NCI-H1417 treated with DMSO at 0.1 percent for 48 hours (cell line): Measurements from ENCODE around the gene BCDIN3D.
A peak's percentile ranks its signal among the peaks of the same experiment; 100 is the strongest.
"Not testable (repeated sequence)": the region's sequence is repeated elsewhere in the genome, so short reads cannot be mapped to it uniquely, and the experiment has no call there.

ENCODE experiments used
- DNase-seq: peaks from one replicate; lab custom pipeline; 2025; lab: John Stamatoyannopoulos, UW

Gene BCDIN3D, protein sequence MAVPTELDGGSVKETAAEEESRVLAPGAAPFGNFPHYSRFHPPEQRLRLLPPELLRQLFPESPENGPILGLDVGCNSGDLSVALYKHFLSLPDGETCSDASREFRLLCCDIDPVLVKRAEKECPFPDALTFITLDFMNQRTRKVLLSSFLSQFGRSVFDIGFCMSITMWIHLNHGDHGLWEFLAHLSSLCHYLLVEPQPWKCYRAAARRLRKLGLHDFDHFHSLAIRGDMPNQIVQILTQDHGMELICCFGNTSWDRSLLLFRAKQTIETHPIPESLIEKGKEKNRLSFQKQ

DNA sequence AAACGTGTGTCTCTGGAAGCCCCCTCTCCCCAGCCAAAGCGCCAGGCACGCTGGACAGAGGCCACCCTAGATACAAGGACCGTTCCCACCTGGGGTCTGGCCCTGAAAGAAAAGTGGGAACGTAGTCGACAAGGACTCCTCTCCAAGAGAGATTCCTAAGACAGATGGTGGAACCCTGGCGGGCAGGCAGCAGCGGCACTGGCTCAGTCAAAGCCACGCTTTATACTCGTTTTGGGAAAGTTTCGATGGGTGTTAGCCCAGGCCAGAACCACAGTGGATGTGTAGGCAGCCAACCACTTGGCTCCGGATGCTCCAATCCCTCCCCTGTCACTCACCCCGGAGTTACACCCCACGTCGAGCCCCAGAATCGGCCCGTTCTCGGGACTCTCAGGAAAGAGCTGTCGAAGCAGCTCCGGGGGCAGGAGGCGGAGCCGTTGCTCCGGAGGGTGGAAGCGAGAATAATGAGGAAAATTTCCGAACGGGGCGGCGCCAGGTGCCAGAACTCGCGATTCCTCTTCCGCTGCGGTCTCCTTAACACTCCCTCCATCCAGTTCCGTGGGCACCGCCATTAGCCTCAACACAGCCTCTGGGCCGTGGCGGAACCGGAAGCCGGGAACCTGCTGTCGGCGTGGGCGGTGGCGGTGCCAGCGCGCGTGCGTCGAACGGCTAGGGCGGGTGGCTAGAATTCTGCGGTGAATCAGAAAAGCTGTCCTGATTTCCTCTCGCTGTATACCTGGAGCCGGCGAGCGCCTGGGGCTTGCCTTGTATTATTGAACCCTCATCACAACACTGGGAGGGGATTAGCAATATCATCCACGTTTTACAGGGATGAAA, at the start of gene BCDIN3D:
Gene BCDIN3D, minus strand, starts transcription at position 588 of the 834 bp plus-strand sequence. Its CDS starts 19 bp downstream, at position 569.
- peak; percentile 71 for DNase-seq

DNA sequence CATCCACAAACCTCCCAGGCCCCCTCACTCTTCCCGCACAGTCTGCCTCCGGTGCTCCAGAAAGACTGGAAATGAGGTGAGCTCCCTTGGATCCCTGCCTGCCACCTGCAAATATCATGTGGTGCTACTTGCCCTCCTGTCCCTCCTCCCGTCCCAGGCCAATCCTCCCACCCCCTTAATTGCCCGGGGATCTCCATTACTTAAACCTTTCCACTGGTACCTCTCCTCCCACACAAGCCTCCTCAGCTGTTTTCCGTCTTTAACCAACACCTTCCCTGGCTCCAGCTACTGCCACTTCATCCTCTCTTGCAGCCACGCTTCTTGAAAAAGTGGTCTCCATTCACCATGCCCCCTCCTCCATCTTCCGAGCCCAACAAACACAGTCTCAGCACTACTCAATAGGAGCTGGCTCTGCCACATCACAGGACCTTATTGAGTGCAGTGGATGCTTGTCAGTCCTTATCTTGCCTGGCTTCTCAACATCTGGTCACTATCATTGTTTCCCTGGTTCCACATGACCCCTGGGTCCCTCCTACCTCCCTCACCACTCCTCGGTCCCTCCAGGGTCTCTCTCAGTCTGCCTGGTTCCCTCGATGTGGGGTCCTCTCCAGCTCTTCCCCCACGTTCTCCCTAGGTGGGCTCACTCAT, 49.3 kb upstream of the BCDIN3D start:
- DNase-seq, result no peak

GRCh38 chr12:49891476-49891875, 48.6 kb upstream of the BCDIN3D start:
- DNase-seq, result no peak

GRCh38 chr12:49891012-49891411, 48.1 kb upstream of the BCDIN3D start:
- DNase-seq, result no peak

DNA sequence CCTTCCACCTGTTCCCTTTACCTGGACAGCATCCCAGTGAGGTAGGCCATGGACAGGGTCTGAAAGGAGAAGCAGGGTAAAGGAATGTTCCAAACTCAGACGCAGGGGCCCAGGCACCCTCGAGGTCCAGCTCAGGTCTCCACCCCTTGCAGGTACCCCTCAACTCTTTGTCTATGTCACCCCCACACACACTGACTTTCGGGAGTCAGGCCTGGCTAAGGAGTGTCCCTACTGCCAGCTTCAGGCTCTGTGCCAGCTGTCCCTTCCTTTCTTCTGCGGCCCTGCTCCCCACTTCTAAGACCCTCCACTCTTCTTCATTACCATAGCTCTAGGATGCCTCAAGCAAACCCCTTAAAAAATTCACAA, 47.2 kb upstream of the BCDIN3D start:
- DNase-seq, result no peak

- DNase-seq, result no peak
These were observed 46.6 kb upstream of the BCDIN3D start for GRCh38 chr12:49889361-49890095.

DNA sequence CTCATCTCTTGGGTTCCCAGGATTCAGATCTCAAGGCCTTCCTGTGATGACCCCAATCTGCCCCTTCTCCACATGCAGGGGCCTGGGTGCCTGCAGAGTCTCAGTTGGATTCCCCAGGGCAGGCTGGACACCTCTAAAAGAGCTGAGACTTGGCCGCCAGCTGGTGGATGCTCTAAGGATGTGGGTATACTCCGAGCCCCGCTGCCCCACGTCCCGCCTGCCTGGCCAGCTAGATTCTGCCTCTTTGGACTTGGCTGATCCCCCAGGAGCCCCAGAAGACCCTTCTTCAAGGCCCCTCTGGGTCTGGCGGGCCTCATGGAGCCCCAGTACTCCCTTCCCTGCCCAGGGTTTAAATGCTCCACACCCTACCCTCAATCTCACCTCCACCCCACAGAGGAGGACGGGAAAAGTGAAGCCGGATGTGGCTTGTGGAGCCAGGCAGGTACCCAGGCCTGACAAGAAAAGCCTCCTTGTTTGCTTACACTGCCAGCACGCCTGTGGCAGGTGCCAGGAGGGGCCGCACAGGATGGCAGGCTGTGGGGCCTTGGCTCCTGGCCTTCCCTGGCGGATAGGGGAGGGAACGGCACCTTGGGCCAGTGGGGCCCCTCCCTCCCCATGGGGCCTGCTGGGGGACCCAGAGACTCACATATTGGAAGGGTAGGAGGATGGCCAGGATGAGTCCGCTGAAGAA, 45.7 kb upstream of the BCDIN3D start:
- DNase-seq, result no peak

DNA sequence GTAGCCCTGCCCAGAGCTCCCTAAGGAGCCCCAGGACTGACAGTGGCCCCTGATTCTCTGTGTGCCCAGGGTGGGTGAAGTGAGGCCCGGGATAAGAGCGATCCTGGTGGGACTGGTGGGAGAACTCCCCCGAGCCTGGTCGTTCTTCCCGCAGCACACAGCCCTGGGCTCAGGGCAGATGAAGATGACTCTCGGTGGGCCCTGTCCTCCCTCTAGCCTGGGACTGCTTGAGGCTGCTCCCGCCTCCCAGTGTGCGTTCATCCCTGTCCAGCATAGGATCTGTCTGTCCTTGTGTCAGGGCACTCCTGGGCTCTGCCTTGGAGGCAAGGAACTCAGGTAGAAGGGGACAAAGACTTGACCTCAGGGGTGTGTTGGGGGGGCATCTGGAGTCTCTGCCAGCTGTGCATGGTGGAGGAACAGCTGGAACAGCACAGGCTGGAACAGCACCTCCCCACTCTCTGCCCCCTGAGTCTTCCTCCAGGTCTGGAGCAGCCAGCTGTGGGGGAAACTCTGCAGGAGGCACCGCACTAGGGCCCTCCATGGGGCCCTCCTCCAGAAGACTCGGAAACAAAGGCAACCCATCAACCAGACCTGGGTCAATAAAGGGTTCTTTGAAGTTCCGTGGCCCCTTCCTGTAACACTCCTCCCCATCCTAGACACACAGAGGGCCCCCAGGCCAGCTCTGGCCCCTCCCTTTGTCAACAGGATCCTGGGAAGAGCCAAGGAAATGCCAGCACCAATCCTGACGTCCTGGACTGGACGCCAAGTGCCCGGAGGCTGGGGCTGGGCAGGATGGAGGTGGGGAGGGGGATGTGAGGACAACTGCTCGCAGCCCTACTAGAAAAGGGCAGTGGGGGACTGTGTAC, 44.9 kb upstream of the BCDIN3D start:
- no peak for DNase-seq

GRCh38 chr12:49887091-49887490, 44.2 kb upstream of the BCDIN3D start:
- no peak for DNase-seq

DNA sequence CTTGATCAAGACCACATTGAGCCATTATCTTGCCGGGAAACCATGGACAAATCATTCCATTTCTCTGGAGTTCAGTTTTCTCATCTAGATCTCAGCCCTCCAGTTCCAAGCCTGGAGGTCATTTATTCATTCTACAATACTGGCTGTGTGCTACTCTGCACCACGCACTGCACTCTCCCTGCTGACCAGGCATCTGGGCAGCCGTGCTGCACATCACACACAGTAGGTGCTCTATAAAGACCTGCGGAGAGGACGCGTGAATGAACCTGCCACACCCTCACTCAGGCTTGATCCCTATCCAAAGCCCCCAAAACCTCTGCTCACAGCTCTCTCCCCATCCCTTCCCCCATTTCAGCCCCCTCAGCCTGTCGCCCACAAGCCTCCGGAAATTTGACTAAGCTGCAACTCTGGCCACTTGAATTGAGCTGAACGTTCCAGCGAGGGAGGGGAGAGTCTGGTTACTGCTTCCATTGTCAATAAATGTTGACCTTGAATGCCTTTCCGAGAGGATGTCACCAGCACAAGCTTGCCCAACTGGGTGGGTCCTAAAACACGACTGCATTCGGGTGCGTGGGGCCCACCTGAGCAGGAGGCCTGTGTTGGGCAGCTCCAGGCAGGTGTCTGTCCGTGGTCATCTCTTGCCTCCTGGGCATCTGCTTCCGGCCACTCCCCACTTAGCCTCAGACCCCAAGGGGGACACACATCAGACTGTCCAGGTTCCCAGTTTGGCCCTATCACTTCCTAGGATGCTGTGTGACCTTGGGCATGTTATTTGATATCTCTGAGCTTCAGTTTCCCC, 43.0 kb upstream of the BCDIN3D start:
- DNase-seq, result no peak

GRCh38 chr12:49885118-49885517, 42.2 kb upstream of the BCDIN3D start:
- DNase-seq, result no peak

GRCh38 chr12:49882851-49883464, 40.1 kb upstream of the BCDIN3D start:
- DNase-seq, result no peak

DNA sequence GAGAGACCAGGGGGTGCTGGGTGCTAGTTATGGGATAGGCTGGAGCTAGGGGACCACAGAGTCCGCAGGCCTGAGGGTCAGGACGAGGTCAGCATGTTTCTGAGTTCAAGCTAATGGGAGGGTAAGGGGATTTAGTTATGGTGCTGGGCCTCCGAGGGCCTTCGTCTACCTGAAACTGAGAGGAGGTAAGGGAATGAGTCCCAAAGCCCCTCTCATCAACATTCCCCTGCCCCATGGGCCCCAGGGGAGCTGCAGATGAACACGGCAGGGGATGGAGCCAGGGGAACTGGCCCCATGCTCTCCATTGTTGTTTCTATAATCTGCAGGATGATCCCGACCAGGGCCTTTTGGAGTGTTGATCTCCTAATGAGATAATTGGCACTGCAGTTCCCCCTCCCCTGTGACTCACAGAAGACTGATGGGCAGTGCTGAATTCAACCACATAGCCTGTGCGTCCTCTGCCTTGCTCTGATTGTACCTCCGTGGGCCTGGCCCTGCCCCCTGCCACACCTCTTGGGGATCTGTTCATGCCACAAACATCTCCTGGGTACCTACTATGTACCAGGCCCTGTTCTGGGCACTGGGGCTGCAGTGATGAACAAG, 39.4 kb upstream of the BCDIN3D start:
- no peak for DNase-seq

GRCh38 chr12:49881415-49882247, 38.7 kb upstream of the BCDIN3D start:
- no peak for DNase-seq

DNA sequence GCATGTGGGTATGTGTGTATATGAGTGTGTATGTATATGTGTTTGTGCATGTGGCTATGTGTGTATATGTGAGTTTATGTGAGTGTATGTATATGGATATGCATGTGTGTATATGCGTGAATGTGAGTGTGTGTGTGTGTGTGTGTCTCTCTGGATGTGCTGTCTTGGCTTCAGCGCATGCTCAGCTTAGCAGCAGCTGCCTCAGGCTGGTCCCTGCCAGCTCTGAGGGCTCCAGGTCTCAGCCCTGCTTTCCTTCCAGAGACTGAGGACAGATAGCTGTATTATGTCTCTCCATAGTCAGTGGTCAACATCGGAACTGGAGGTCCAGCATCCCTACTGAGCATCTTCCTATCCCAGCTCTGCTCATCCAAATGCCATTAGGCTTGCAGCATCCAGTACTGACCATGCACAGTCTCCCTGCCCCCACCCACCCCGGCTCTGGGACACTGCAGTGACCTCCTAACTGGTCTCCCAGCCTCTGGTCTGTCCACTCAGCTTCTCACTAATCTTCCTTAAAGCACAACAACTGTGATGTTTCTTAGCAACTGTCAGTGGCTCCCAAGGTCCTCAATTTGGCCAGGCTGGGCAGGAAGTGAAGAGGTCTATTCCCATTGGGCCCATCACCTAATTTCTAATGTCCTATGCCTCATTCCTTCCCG, 38.0 kb upstream of the BCDIN3D start:
- DNase-seq, result no peak

GRCh38 chr12:49879065-49879464, 36.2 kb upstream of the BCDIN3D start:
- not testable (repeated sequence) for DNase-seq

GRCh38 chr12:49878021-49878420, 35.1 kb upstream of the BCDIN3D start:
- DNase-seq, result no peak
